WTC11 (cell line): Measurements from ENCODE around the gene DENND11.

Source experiments
- CREB1 ChIP-seq: sonication (generic); formaldehyde crosslinking; IDR thresholded peaks from 2 replicates; pipeline ENCODE4 v1.8.0; 2023; ENCODE audit warnings: mild to moderate bottlenecking, missing genetic modification reagents
- CREM ChIP-seq: sonication (generic); formaldehyde crosslinking; IDR thresholded peaks from 2 replicates; pipeline ENCODE4 v1.8.1; 2022; ENCODE audit warnings: mild to moderate bottlenecking, missing genetic modification reagents, moderate library complexity
- CTCF ChIP-seq: fragments of 200-600 bp; IDR thresholded peaks from 2 replicates; pipeline ENCODE4 v1.8.0; 2022; ENCODE audit warnings: antibody characterized with exemption
- E2F4 ChIP-seq: sonication (generic); formaldehyde crosslinking; IDR thresholded peaks from 2 replicates; pipeline ENCODE4 v1.8.1; 2022; ENCODE audit warnings: low read depth, mild to moderate bottlenecking, moderate library complexity, missing genetic modification reagents, borderline replicate concordance
- E2F5 ChIP-seq: sonication (generic); formaldehyde crosslinking; IDR thresholded peaks from 2 replicates; pipeline ENCODE4 v1.8.1; 2022; ENCODE audit warnings: mild to moderate bottlenecking, moderate library complexity, missing genetic modification reagents
- GRHL2 ChIP-seq: fragments of 250-450 bp; sonication (Bioruptor Pico); IDR thresholded peaks from 2 replicates; pipeline ENCODE4 v1.8.0; 2022; ENCODE audit warnings: mild to moderate bottlenecking, moderate library complexity; ENCODE audit not compliant: insufficient replicate concordance, severe bottlenecking
- MLX ChIP-seq: sonication (generic); formaldehyde crosslinking; IDR thresholded peaks from 2 replicates; pipeline ENCODE4 v1.8.1; 2023; ENCODE audit warnings: mild to moderate bottlenecking, missing genetic modification reagents, moderate library complexity
- NFYB ChIP-seq: sonication (generic); formaldehyde crosslinking; conservative IDR thresholded peaks from 2 replicates; pipeline ENCODE4 v1.8.0; 2022; ENCODE audit warnings: low read depth, missing genetic modification reagents
- NR2C2 ChIP-seq: sonication (generic); formaldehyde crosslinking; IDR thresholded peaks from 2 replicates; pipeline ENCODE4 v1.8.0; 2022; ENCODE audit warnings: mild to moderate bottlenecking, missing genetic modification reagents
- TEAD1 ChIP-seq: sonication (generic); formaldehyde crosslinking; IDR thresholded peaks from 2 replicates; pipeline ENCODE4 v1.8.0; 2022; ENCODE audit warnings: mild to moderate bottlenecking, missing genetic modification reagents
- ZNF232 ChIP-seq: sonication (generic); formaldehyde crosslinking; IDR thresholded peaks from 2 replicates; pipeline ENCODE4 v1.8.0; 2022; ENCODE audit warnings: mild to moderate bottlenecking, missing genetic modification reagents
- TF ChIP-seq, protein P1 (sequence below): sonication (generic); formaldehyde crosslinking; IDR thresholded peaks from 2 replicates; pipeline ENCODE4 v1.8.1; 2022; ENCODE audit warnings: low read depth, missing genetic modification reagents, borderline replicate concordance
- TF ChIP-seq, protein P2 (sequence below): sonication (generic); formaldehyde crosslinking; conservative IDR thresholded peaks from 2 replicates; pipeline ENCODE4 v1.8.1; 2023; ENCODE audit warnings: mild to moderate bottlenecking, low read depth, missing genetic modification reagents, moderate library complexity
- TF ChIP-seq, protein P3 (sequence below): sonication (generic); formaldehyde crosslinking; IDR thresholded peaks from 2 replicates; pipeline ENCODE4 v1.8.0; 2022; ENCODE audit warnings: mild to moderate bottlenecking, missing genetic modification reagents

GRCh38 chr7:141671705-141672496 lies 30.1 kb downstream of the DENND11 start:
- TF ChIP-seq CTCF (no peak), NR2C2 (CRISPR knock-in tag) (no peak), GRHL2 (no peak), E2F5 (CRISPR knock-in tag) (no peak), CREM (CRISPR knock-in tag) (no peak), TEAD1 (CRISPR knock-in tag) (no peak), MLX (CRISPR knock-in tag) (no peak), ZNF232 (CRISPR knock-in tag) (no peak), E2F4 (no peak), CREB1 (CRISPR knock-in tag) (no peak), NFYB (CRISPR knock-in tag) (no peak)
- TF ChIP-seq, protein P1, sequence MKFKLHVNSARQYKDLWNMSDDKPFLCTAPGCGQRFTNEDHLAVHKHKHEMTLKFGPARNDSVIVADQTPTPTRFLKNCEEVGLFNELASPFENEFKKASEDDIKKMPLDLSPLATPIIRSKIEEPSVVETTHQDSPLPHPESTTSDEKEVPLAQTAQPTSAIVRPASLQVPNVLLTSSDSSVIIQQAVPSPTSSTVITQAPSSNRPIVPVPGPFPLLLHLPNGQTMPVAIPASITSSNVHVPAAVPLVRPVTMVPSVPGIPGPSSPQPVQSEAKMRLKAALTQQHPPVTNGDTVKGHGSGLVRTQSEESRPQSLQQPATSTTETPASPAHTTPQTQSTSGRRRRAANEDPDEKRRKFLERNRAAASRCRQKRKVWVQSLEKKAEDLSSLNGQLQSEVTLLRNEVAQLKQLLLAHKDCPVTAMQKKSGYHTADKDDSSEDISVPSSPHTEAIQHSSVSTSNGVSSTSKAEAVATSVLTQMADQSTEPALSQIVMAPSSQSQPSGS (CRISPR knock-in tag), result no peak
- TF ChIP-seq, protein P2, sequence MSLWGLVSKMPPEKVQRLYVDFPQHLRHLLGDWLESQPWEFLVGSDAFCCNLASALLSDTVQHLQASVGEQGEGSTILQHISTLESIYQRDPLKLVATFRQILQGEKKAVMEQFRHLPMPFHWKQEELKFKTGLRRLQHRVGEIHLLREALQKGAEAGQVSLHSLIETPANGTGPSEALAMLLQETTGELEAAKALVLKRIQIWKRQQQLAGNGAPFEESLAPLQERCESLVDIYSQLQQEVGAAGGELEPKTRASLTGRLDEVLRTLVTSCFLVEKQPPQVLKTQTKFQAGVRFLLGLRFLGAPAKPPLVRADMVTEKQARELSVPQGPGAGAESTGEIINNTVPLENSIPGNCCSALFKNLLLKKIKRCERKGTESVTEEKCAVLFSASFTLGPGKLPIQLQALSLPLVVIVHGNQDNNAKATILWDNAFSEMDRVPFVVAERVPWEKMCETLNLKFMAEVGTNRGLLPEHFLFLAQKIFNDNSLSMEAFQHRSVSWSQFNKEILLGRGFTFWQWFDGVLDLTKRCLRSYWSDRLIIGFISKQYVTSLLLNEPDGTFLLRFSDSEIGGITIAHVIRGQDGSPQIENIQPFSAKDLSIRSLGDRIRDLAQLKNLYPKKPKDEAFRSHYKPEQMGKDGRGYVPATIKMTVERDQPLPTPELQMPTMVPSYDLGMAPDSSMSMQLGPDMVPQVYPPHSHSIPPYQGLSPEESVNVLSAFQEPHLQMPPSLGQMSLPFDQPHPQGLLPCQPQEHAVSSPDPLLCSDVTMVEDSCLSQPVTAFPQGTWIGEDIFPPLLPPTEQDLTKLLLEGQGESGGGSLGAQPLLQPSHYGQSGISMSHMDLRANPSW (CRISPR knock-in tag), result no peak
- TF ChIP-seq, protein P3, sequence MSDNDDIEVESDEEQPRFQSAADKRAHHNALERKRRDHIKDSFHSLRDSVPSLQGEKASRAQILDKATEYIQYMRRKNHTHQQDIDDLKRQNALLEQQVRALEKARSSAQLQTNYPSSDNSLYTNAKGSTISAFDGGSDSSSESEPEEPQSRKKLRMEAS (CRISPR knock-in tag), result no peak
